ENCODE results near the gene SOX6.

DNA sequence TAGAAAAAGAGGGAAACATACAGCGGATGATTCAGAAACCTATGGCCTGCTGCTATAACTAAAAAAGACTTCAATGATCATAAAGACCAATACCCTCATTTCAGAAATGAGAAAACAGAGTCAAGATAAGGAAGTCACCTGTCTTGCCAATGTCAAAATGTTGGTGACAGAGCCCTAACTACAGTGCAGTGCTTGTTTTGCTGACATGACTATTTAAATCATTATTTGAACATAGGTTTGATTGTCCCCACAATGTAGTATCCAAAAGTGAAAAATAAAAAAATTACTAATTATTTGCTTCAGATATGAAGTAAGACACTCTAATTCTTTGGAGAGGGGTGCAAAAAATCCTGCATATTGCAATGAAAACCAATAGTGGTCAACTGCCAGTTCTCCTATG, 115.7 kb downstream of the SOX6 start:
- TF ChIP-seq, protein P1, sequence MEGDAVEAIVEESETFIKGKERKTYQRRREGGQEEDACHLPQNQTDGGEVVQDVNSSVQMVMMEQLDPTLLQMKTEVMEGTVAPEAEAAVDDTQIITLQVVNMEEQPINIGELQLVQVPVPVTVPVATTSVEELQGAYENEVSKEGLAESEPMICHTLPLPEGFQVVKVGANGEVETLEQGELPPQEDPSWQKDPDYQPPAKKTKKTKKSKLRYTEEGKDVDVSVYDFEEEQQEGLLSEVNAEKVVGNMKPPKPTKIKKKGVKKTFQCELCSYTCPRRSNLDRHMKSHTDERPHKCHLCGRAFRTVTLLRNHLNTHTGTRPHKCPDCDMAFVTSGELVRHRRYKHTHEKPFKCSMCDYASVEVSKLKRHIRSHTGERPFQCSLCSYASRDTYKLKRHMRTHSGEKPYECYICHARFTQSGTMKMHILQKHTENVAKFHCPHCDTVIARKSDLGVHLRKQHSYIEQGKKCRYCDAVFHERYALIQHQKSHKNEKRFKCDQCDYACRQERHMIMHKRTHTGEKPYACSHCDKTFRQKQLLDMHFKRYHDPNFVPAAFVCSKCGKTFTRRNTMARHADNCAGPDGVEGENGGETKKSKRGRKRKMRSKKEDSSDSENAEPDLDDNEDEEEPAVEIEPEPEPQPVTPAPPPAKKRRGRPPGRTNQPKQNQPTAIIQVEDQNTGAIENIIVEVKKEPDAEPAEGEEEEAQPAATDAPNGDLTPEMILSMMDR (IDR thresholded peaks at IDR 0.05; ENCODE audit: low read depth, low read length, poor library complexity, severe bottlenecking) = no peak
- TF ChIP-seq EZH2phosphoT487 (IDR thresholded peaks at IDR 0.05; ENCODE audit: borderline replicate concordance, low read length) = no peak
